AG08395 (cell line): ENCODE data around the gene RAB43.
"Not testable (repeated sequence)": the region's sequence is repeated elsewhere in the genome, so short reads cannot be mapped to it uniquely, and the experiment has no call there.

Experiments
- DNase-seq: peaks from one replicate; pipeline ENCODE4 v3.0.0; 2012; ENCODE audit warnings: mixed read lengths, low spot score

The RAB43 gene

DNA sequence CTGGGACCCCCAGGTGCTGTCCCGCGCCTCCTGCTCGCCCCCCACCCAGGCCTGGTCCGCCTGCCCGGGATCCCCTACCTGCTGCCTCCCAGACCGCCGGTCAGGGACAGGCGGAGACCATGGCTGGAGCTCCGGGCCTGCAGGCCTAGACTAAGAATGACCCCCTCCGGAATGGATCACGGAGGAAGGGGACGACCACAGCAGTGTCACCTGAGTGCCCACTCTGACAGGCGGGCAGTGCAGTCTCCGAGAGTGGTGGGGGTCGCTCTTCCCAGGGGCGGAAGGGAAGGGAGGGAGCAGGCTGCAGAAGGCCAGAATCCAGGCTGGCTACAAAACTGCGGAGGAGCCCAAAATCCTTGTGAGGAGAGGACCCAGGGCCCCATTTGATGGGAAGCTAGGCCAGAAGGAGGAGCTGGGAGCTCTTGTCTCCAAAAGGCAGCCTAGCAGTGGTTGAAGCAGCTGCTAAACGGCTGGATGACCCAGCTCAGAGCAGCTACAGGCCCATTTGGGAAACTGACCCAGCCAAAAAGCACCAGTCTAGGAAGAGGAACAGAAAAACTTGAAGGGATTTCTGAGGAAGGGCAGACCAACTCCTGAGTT, 908 bp upstream of the RAB43 start:
- no peak for DNase-seq

- no peak for DNase-seq
These were observed 400 bp downstream of the RAB43 start for GRCh38 chr3:129121016-129121791.

GRCh38 chr3:129120254-129121004, 1.2 kb downstream of the RAB43 start:
- peak; percentile 95 for DNase-seq

- DNase-seq: no peak
These were observed 2.1 kb downstream of the RAB43 start for GRCh38 chr3:129119365-129120100.

DNA sequence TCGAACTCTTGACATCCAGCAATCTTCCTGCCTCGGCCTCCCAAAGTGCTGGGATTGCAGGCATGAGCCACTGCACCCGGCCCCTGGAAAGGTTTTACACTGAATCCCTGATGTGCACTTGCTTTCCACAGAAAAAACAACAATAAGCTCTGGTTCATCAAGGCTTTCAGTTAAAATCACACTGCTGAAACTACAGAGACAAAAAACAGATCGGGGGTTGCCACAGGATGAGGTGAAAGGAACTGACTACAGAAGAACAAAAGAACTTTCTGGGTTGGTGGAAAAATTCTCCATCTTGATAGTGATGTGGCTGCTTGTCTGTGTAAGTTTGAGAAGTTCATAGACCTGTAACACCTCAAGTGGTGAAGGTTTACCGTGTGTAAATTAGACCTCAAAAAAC, 2.9 kb downstream of the RAB43 start:
- no peak for DNase-seq

DNA sequence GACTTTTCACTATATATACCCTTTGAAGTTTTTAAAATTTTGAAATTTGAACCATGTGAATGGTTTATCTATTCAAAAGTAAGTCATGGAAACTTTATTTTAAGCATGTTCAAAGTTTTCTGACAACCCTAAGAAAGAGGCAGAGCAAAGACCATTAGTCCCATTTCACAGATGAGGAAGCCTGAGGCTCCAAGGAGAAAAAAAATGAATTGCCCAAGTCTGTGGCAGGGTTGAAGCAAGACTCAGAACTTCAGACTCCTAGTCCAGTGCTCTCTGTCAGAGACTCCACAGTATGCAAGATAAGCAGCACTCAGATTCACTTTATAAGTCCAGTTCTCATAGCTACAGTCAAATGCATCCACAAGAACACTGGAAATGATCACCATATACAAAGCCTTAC, 4.5 kb downstream of the RAB43 start:
- DNase-seq: no peak

DNA sequence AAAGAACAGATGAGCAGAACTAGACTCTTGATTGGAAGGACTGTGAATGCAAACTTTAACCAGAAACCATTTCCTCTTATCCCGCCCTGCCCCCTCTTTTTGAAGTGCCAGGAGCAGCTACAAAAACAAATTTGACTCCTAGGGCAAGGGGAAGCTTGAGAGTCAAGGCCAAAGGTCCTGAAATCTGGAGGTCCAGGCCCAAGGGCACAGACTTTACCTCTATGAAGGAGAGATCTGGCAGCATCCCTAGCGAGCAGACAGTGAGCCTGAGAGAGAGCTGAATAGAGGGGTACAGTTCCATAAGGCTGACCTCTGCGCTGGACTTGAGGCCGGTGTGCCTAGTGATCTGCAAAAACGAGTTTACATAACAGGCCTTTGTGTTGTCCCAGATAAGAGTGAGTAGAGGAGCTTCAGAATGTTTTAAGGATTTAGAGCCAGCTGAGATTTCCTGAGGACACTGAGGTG, 5.1 kb downstream of the RAB43 start:
- DNase-seq: no peak

DNA sequence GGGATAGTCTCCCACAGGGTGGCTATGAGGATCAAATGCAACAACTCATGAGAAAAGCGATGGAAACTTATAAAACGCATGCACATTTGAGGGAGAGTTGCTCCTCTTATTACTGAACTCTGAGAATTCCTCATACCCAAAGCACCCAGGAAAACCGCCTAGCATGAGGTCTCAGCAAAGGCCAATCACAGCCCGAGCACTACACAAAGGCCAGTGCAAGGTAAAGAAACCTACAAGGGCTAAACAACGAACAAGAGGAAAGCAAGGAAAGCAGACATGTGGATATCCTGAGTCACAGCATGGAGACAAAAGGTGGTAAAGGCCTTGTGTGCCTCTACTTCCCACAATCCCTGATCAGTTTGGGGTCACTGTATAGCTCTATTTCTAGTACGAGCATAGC, 7.1 kb downstream of the RAB43 start:
- no peak for DNase-seq

- DNase-seq: no peak
These were observed 9.1 kb downstream of the RAB43 start for GRCh38 chr3:129112308-129113052.

DNA sequence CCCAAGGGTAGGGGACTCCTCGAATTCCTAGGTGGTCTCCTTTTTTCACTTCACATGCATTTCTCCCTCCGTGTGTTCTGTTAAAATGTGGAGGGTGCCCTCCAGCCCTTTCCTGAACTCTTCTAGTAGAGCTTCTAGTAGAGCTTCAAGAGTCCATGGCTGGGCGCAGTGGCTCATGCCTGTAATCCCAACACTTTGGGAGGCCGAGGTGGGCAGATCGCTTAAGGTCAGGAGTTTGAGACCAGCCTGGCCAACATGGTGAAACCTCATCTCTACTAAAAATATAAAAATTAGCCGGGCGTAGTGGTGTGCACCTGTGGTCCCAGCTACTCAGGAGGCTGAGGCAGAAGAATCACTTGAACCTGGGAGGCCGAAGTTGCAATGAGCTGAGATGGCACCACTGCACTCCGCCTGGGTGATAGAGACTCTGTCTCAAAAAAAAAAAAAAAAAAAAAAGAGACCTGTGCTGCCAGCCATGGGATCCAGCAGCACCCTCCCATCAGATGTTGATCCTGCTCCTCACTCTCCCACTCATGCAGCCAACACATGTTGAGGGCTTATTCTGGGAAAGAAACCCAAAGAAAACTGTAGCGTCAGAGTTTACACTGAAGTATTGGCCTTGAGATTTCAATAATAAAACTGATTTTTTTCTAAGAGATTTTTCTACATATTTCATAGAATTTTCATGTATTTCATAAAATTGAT, 10.4 kb downstream of the RAB43 start:
- not testable (repeated sequence) for DNase-seq

GRCh38 chr3:129107793-129108192, 13.8 kb downstream of the RAB43 start:
- no peak for DNase-seq

GRCh38 chr3:129106866-129107565, 14.6 kb downstream of the RAB43 start:
- no peak for DNase-seq

GRCh38 chr3:129106320-129106719, 15.3 kb downstream of the RAB43 start:
- no peak for DNase-seq

- no peak for DNase-seq
These were observed 15.7 kb downstream of the RAB43 start for GRCh38 chr3:129105862-129106261.

DNA sequence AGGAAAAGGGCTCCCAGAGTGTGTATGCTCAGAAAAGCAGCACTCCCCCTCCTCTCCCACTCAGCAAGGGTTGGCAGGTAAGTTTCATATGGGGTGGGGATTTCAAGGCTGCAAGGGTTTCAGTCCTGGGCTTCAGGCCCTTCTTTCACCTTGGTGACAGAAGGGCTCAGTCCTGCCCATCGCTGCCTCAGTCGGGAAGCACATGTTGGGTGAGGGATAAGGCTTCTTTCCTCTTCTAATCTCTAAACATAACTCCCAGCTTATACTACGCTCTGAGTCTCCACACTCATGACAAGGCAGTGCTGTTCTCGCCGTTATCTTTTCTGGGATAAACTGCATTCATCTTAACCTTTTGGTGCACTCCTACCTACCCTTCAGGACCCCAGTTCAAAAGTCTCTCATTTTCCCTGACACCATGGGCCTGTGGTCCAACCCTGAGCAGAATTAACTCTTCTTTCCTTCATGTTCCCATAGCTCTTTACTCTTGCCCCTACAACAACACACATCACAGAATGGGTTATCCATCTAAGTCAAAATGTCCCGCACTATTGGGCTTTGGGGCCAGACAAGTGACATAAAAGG, 17.0 kb downstream of the RAB43 start:
- no peak for DNase-seq

DNA sequence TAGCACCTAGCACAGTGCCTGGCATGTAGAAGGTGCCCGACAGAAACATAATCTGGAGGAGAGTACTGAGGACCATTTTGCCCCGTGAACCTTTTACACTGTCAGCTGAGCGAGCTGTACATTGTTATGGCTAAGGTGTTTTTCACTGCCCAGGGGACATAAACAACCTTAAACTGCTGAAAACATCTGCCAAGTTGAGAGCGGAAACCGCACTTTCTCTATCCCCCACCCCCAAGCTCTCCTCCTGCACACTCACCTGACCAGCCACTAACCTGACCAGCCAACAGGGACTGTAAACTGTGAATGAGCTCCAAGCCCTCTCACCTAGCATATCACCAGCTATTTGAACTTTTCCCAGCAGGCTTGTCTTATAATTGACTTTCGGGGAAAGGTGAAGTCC, 17.6 kb downstream of the RAB43 start:
- no peak for DNase-seq

- no peak for DNase-seq
These were observed 18.3 kb downstream of the RAB43 start for GRCh38 chr3:129103296-129103695.

- no peak for DNase-seq
These were observed 20.1 kb downstream of the RAB43 start for GRCh38 chr3:129101370-129102138.

- DNase-seq: no peak
These were observed 21.3 kb downstream of the RAB43 start for GRCh38 chr3:129100274-129100673.
